ENCODE data around the gene FGFR4. TPM values are rescaled to one million over a fixed set of nuclear protein-coding genes. Genes with fewer than 3 reads are reported as not detected.
A peak's percentile ranks its signal among the peaks of the same experiment; 100 is the strongest.

The FGFR4 gene
- total and polyA plus RNA-seq, 2 of the 8 experiments (the other 6 are each of a cell fraction or from before 2014, with no cell fraction given), result 61.4 to 88.4 TPM

DNA sequence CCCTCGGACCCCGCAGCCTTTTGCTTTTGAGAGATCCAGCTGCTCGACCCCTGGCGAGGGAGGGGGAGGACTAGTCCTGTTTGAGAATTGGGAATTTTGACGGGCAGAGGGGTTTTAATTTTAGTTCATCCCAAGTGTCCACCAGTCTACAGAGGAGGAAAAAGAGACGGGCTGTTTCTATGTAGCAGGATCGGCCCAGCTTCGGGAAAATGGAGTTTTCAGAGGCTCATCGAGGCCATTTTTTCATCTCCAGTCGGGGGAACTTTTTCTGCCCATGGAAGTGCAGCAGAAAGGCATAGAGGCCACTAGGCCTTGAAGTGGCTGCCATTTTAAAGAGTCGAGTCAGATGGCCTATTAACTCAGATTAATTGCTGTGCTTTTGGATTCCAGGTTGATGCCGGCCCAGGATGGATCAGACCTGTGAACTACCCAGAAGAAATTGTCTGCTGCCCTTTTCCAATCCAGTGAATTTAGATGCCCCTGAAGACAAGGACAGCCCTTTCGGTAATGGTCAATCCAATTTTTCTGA, 48.0 kb downstream of the FGFR4 start (continued):
- TF ChIP-seq CHD7 (IDR thresholded peaks at IDR 0.05; ENCODE audit: insufficient replicate concordance, low read length) (no peak), YY1 (IDR thresholded peaks at IDR 0.05; ENCODE audit: low read depth, low read length) (0 out of 2 replicates have a peak, but pooled peaks have one; percentile 37)
- TF ChIP-seq, protein P1, sequence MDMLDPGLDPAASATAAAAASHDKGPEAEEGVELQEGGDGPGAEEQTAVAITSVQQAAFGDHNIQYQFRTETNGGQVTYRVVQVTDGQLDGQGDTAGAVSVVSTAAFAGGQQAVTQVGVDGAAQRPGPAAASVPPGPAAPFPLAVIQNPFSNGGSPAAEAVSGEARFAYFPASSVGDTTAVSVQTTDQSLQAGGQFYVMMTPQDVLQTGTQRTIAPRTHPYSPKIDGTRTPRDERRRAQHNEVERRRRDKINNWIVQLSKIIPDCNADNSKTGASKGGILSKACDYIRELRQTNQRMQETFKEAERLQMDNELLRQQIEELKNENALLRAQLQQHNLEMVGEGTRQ (IDR thresholded peaks at IDR 0.05; ENCODE audit: low read length), result no peak
